VCaP (cell line): Measurements from ENCODE around the gene CLBA1.
A peak's percentile ranks its signal among the peaks of the same experiment; 100 is the strongest.

ENCODE experiments used
- H3K27ac ChIP-seq: fragments of 450-650 bp; 2 replicates; pipeline ENCODE4 v1.5.1; 2017
- CTCF ChIP-seq: fragments of 450-650 bp; conservative IDR thresholded peaks from 2 replicates; pipeline ENCODE4 v1.5.1; 2017; ENCODE audit warnings: mild to moderate bottlenecking, moderate library complexity

Gene CLBA1

GRCh38 chr14:105020815-105021655, 35.4 kb downstream of the CLBA1 start, which contains the start of gene CDCA4:
TSS of gene CDCA4 (minus strand) at chr14:105021083. CDS start at chr14:105011929, 9,154 bp downstream.
- H3K27ac ChIP-seq, result peak within 1 kb of the TSS; percentile 92

GRCh38 chr14:105021656-105022275, 36.2 kb downstream of the CLBA1 start:
- peak; percentile 46 for TF ChIP-seq CTCF
- H3K27ac ChIP-seq, result peak overlapping the region; percentile 92

More at GRCh38 chr14:105020815-105021655, 35.4 kb downstream of the CLBA1 start, which contains the start of gene CDCA4:
- TF ChIP-seq CTCF, result peak; percentile 19; the same call in 1 of the 2 replicates

GRCh38 chr14:105022276-105022670, 36.7 kb downstream of the CLBA1 start:
- TF ChIP-seq CTCF, result no peak
- peak overlapping the region; percentile 92 for H3K27ac ChIP-seq

GRCh38 chr14:105023144-105023543, 37.6 kb downstream of the CLBA1 start:
- no peak for TF ChIP-seq CTCF
- H3K27ac ChIP-seq, result no peak overlapping the region

- no peak for TF ChIP-seq CTCF
- no peak overlapping the region for H3K27ac ChIP-seq
Observed at GRCh38 chr14:105023791-105024480, 38.3 kb downstream of the CLBA1 start.

- no peak for TF ChIP-seq CTCF
- H3K27ac ChIP-seq, result no peak overlapping the region
Observed at GRCh38 chr14:105025429-105025828, 39.8 kb downstream of the CLBA1 start.
